Mesenchymal stem cell (in vitro differentiated cells and primary cell): Measurements from ENCODE around the gene APOBEC3A.

ENCODE experiments used
- DNase-seq: peaks from one replicate; pipeline ENCODE4 v3.0.0-alpha.2; 2013
- H2AFZ ChIP-seq: one replicate; pipeline ENCODE4 v1.6.1; 2013; ENCODE audit warnings: low read depth, mild to moderate bottlenecking, control low read depth, inconsistent platforms, low read length, moderate library complexity
- H2AK5ac ChIP-seq: 2 replicates; pipeline ENCODE4 v1.6.1; 2013; ENCODE audit warnings: low read length, moderate library complexity, mild to moderate bottlenecking, inconsistent platforms; ENCODE audit not compliant: severe bottlenecking
- H2BK120ac ChIP-seq: one replicate; pipeline ENCODE4 v1.6.1; 2013; ENCODE audit warnings: low read depth, mild to moderate bottlenecking, inconsistent platforms, low read length, moderate library complexity
- H2BK12ac ChIP-seq, 2 experiments: one replicate each; pipeline ENCODE4 v1.6.1; 2013; ENCODE audit warnings: inconsistent platforms in 2 of 2, low read length in 2 of 2, mild to moderate bottlenecking in 2 of 2, moderate library complexity in 2 of 2, control low read depth in 1 of 2
- H2BK15ac ChIP-seq: one replicate; pipeline ENCODE4 v1.6.1; 2013; ENCODE audit warnings: mild to moderate bottlenecking, low read depth, inconsistent platforms; ENCODE audit not compliant: poor library complexity, severe bottlenecking
- H2BK5ac ChIP-seq: 2 replicates; pipeline ENCODE4 v1.6.1; 2013; ENCODE audit warnings: low read depth, mild to moderate bottlenecking, low read length, control low read depth, inconsistent platforms; ENCODE audit not compliant: poor library complexity, severe bottlenecking
- H3K14ac ChIP-seq, 2 experiments: one replicate each; pipeline ENCODE4 v1.6.1; 2013; ENCODE audit warnings: inconsistent platforms in 2 of 2, low read length in 2 of 2, control low read depth in 1 of 2, mild to moderate bottlenecking in 1 of 2, moderate library complexity in 1 of 2
- H3K18ac ChIP-seq, 2 experiments: one replicate each; pipeline ENCODE4 v1.6.1; 2013; ENCODE audit warnings: inconsistent platforms in 2 of 2, low read length in 2 of 2, control low read depth in 1 of 2, low read depth in 1 of 2, mild to moderate bottlenecking in 1 of 2
- H3K23ac ChIP-seq, 2 experiments: one replicate each; pipeline ENCODE4 v1.6.1; 2013; ENCODE audit warnings: inconsistent platforms in 2 of 2, low read length in 2 of 2, mild to moderate bottlenecking in 2 of 2, moderate library complexity in 2 of 2, control low read depth in 1 of 2
- H3K27ac ChIP-seq: 2 replicates; pipeline ENCODE4 v1.5.1; 2013; ENCODE audit warnings: mild to moderate bottlenecking, moderate library complexity, low read length, control low read depth, inconsistent platforms; ENCODE audit not compliant: poor library complexity, severe bottlenecking
- H3K27me3 ChIP-seq, 2 experiments: 2 replicates each; pipeline versions ENCODE4 v1.6.1 to v1.7.0; 2013; ENCODE audit warnings: low read length in 2 of 2, mild to moderate bottlenecking in 2 of 2, moderate library complexity in 2 of 2, control low read depth in 1 of 2, inconsistent platforms in 1 of 2; ENCODE audit not compliant: control insufficient read depth in 1 of 2, insufficient read depth in 1 of 2
- H3K36me3 ChIP-seq, 2 experiments: 2 replicates each; pipeline versions ENCODE4 v1.6.1 to v1.7.0; 2013; ENCODE audit warnings: low read length in 2 of 2, control low read depth in 1 of 2, inconsistent platforms in 1 of 2, low read depth in 1 of 2, mild to moderate bottlenecking in 1 of 2; ENCODE audit not compliant: insufficient read depth in 2 of 2, control insufficient read depth in 1 of 2
- H3K4ac ChIP-seq, 2 experiments: one replicate each; pipeline ENCODE4 v1.6.1; 2013; ENCODE audit warnings: inconsistent platforms in 2 of 2, low read length in 2 of 2, mild to moderate bottlenecking in 2 of 2, moderate library complexity in 2 of 2, control low read depth in 1 of 2, low read depth in 1 of 2
- H3K4me1 ChIP-seq: 2 replicates; pipeline ENCODE4 v1.6.1; 2013; ENCODE audit warnings: low read depth, low read length, control low read depth; ENCODE audit not compliant: control insufficient read depth, insufficient read depth
- H3K4me2 ChIP-seq: 2 replicates; pipeline ENCODE4 v1.6.1; 2013; ENCODE audit warnings: low read length, mild to moderate bottlenecking, inconsistent platforms; ENCODE audit not compliant: poor library complexity, severe bottlenecking
- H3K4me3 ChIP-seq, 2 experiments: 2 replicates each; pipeline versions ENCODE4 v1.5.1 to v1.7.0; 2013; ENCODE audit warnings: low read length in 2 of 2, mild to moderate bottlenecking in 2 of 2, control low read depth in 1 of 2, low read depth in 1 of 2; ENCODE audit not compliant: insufficient read depth in 1 of 2
- H3K79me1 ChIP-seq: replicated peaks from 2 replicates; pipeline ENCODE4 v1.6.1; 2013; ENCODE audit warnings: mild to moderate bottlenecking, control low read depth, low read length, inconsistent platforms; ENCODE audit not compliant: poor library complexity, severe bottlenecking
- H3K9ac ChIP-seq: 2 replicates; pipeline ENCODE4 v1.7.0; 2013; ENCODE audit warnings: mild to moderate bottlenecking, low read length, moderate library complexity
- H3K9me3 ChIP-seq: 2 replicates; pipeline ENCODE4 v1.7.0; 2013; ENCODE audit warnings: mild to moderate bottlenecking, low read length; ENCODE audit not compliant: control insufficient read depth
- H4K8ac ChIP-seq: one replicate; pipeline ENCODE4 v1.6.1; 2013; ENCODE audit warnings: inconsistent platforms, mild to moderate bottlenecking, low read length, moderate library complexity
- H4K91ac ChIP-seq: one replicate; pipeline ENCODE4 v1.6.1; 2013; ENCODE audit warnings: mild to moderate bottlenecking, low read length, inconsistent platforms
- WGBS: methylation state at CpG from one replicate; pipeline ENCODE4 v1.1.7; 2013; ENCODE audit warnings: mixed read lengths; 5-methylcytosine and 5-hydroxymethylcytosine counted together

Gene APOBEC3A

DNA sequence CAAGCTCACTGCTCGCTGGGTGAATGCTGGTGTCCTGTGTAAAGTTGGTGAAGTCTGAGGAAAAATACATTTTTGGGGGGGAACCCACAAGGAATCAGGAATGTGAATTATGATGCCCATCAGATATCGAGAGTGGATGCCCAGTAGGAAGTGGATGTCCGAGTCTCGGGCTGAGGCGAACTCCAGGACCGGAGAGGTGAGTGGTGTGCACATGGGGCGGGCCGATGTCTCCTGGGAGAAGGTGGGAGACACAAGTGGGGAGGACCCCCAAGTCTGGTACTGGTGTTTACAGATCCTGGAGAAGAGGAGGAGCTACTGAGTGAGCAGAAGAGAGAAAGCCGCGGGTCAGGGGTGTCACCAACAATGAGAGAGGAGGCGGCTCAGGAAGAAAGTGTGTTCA, 19.2 kb upstream of the APOBEC3A start:
- no peak overlapping the region for H3K9ac ChIP-seq
- H3K27me3 ChIP-seq = peaks cover 35 to 62% of the 10 kb centered on the region in 2 experiments
- no peak overlapping the region for H3K4ac ChIP-seq
- no peak overlapping the region for H2AK5ac ChIP-seq
- no peak overlapping the region for H3K14ac ChIP-seq
- H2BK5ac ChIP-seq = no peak overlapping the region
- no peaks in the 10 kb centered on the region for H3K9me3 ChIP-seq
- DNase-seq = no peak
- H3K79me1 ChIP-seq = no peaks in the 10 kb centered on the region
- 93% methylated on average over 11 of the region's 11 CpGs for WGBS
- H2BK15ac ChIP-seq = no peak overlapping the region
- H3K4me2 ChIP-seq = no peak overlapping the region
- H3K23ac ChIP-seq = no peak overlapping the region
- H2BK120ac ChIP-seq = no peak overlapping the region
- H3K36me3 ChIP-seq = no peaks in the 10 kb centered on the region
- no peak overlapping the region for H2BK12ac ChIP-seq
- H3K18ac ChIP-seq = no peak overlapping the region
- no peak overlapping the region for H4K8ac ChIP-seq
- H3K4me1 ChIP-seq = peaks cover 6% of the 10 kb centered on the region
- H4K91ac ChIP-seq = no peak overlapping the region
- no peak overlapping the region for H2AFZ ChIP-seq
- no peak overlapping the region for H3K4me3 ChIP-seq
- H3K27ac ChIP-seq = no peak overlapping the region

DNA sequence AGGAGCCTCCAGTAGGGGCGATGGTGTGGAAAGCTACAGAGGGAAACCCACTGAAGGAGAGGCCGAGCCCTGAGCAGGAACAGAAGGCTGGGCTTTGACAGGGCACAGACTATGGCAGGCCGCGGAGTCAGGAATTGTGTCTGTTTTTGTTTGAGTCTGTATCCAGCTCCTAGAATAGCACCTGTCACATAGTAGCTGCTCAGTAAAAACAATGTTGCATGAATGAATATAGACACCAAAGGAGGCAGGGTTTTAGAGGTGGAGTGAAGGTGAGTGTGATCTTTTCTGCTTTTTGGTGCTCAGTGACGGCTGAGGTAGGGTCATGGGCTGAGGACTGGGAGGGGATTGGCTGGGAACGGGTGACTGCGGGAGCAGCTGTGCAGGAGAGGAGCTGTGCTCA, 18.5 kb upstream of the APOBEC3A start:
- no peak overlapping the region for H3K4me3 ChIP-seq
- H3K14ac ChIP-seq = no peak overlapping the region
- 79% methylated on average over 5 of the region's 7 CpGs for WGBS
- H3K4ac ChIP-seq = no peak overlapping the region
- no peak overlapping the region for H2BK5ac ChIP-seq
- H3K27me3 ChIP-seq = peaks cover 40 to 67% of the 10 kb centered on the region in 2 experiments
- DNase-seq = no peak
- H3K9ac ChIP-seq = no peak overlapping the region
- no peak overlapping the region for H2AK5ac ChIP-seq
- H3K9me3 ChIP-seq = no peaks in the 10 kb centered on the region
- peaks cover 6% of the 10 kb centered on the region for H3K4me1 ChIP-seq
- H2BK15ac ChIP-seq = no peak overlapping the region
- H3K23ac ChIP-seq = no peak overlapping the region
- H2BK120ac ChIP-seq = no peak overlapping the region
- no peaks in the 10 kb centered on the region for H3K79me1 ChIP-seq
- H3K4me2 ChIP-seq = no peak overlapping the region
- H4K91ac ChIP-seq = no peak overlapping the region
- H3K18ac ChIP-seq = no peak overlapping the region
- H3K36me3 ChIP-seq = no peaks in the 10 kb centered on the region
- no peak overlapping the region for H3K27ac ChIP-seq
- H2AFZ ChIP-seq = no peak overlapping the region
- no peak overlapping the region for H2BK12ac ChIP-seq
- no peak overlapping the region for H4K8ac ChIP-seq

DNA sequence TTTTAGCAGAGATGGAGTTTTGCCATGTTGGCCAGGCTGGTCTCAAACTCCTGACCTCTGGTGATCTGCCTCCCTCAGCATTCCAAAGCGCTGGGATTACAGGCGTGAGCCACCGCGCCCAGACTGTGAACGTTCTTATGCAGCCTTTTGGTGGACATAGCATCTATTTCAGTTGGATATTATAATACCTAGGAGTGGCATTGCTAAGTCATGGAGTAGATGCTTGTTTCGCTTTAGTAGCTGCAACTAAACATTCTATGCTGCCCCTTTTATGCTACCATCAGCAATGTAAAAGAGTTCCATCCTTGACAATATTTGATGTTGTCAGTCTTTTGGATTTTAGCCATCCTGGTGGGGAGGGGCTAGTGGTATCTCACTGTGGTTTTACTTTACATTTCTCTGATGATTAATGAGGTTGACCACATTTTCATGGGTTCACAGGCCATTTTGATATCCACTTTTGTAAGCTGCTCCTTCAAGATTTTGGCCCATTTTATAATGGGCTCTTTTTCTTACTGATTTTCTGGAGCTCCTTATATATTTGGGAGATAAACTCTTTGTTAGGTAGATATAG, 16.5 kb upstream of the APOBEC3A start:
- Histone ChIP-seq H2BK12ac (no peak overlapping the region), H3K79me1 (no peaks in the 10 kb centered on the region), H2BK120ac (no peak overlapping the region), H3K27ac (no peak overlapping the region), H3K4me3 (no peak overlapping the region), H3K4me1 (peaks cover 6% of the 10 kb centered on the region), H3K9me3 (no peaks in the 10 kb centered on the region), H2BK15ac (no peak overlapping the region), H3K36me3 (no peaks in the 10 kb centered on the region), H3K14ac (no peak overlapping the region), H2AFZ (no peak overlapping the region), H2BK5ac (no peak overlapping the region), H4K91ac (no peak overlapping the region), H3K4me2 (no peak overlapping the region), H3K18ac (no peak overlapping the region), H2AK5ac (no peak overlapping the region), H3K23ac (no peak overlapping the region), H3K4ac (no peak overlapping the region), H3K9ac (no peak overlapping the region), H4K8ac (no peak overlapping the region), H3K27me3 (peaks cover 53 to 74% of the 10 kb centered on the region in 2 experiments)
- no peak for DNase-seq
- 92% methylated on average over 3 of the region's 6 CpGs for WGBS

DNA sequence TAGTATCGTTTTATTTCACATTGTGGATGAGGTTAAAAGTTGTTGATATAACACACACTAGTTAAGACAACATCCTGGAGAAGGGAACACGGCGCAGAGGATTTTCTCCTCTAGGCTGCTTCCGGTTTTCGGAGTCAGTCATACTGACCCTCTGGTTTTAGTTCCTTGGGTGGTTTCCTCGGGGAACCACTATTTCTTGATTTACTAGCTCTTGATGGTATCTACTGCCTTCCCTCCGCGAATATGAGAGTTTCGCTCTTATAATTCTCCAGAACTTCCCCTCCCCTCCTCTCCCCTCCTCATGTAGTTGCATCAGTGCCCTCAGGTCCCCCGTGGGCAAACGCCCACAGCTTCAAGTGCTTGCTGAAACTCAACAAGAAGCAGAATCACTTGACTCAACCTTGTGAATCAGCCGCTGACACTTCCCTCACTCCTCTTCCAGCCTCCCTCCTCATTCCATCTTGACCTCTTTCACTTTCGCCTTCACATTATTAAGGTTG, 15.9 kb upstream of the APOBEC3A start:
- no peak overlapping the region for H2AK5ac ChIP-seq
- H2AFZ ChIP-seq = no peak overlapping the region
- no peak overlapping the region for H3K9ac ChIP-seq
- H3K4me3 ChIP-seq = no peak overlapping the region
- no peaks in the 10 kb centered on the region for H3K36me3 ChIP-seq
- no peak overlapping the region for H3K27ac ChIP-seq
- no peak overlapping the region for H4K91ac ChIP-seq
- no peak for DNase-seq
- no peak overlapping the region for H2BK15ac ChIP-seq
- 88% methylated on average over 10 of the region's 13 CpGs for WGBS
- H2BK120ac ChIP-seq = no peak overlapping the region
- no peak overlapping the region for H2BK5ac ChIP-seq
- H3K23ac ChIP-seq = no peak overlapping the region
- H3K79me1 ChIP-seq = no peaks in the 10 kb centered on the region
- H3K14ac ChIP-seq = no peak overlapping the region
- H3K4ac ChIP-seq = no peak overlapping the region
- H3K9me3 ChIP-seq = no peaks in the 10 kb centered on the region
- peaks cover 6% of the 10 kb centered on the region for H3K4me1 ChIP-seq
- H3K27me3 ChIP-seq = peaks cover 50 to 70% of the 10 kb centered on the region in 2 experiments
- H3K18ac ChIP-seq = no peak overlapping the region
- H2BK12ac ChIP-seq = no peak overlapping the region
- H3K4me2 ChIP-seq = no peak overlapping the region
- no peak overlapping the region for H4K8ac ChIP-seq
